Stomach (tissue), 9 donors: ENCODE results near the gene NT5C2. TPM values are rescaled to one million over a fixed set of nuclear protein-coding genes. Genes with fewer than 3 reads are reported as not detected.

Experiments used
- DNase-seq, 2 donors: peaks; one replicate each; pipeline versions ENCODE4 v3.0.0 to v3.0.0-alpha.2; 2013 to 2019
- H3K27ac ChIP-seq, 5 donors: fragments of 200-600 bp in 4 of 5; sonication (generic) in 4 of 5; one replicate each; pipeline ENCODE4 v1.5.1; 2013 to 2019; ENCODE audit warnings: mild to moderate bottlenecking in 1 of 5, moderate library complexity in 1 of 5
- H3K27me3 ChIP-seq, 3 donors: fragments of 200-600 bp; sonication (generic); one replicate each; pipeline ENCODE4 v1.5.1; 2017 to 2019; ENCODE audit warnings: mixed run types in 1 of 3
- H3K36me3 ChIP-seq, 4 donors: fragments of 200-600 bp; sonication (generic); 1 replicate in 3 of 4; 2 replicates in 1 of 4; pipeline ENCODE4 v1.5.1; 2016 to 2019
- H3K4me1 ChIP-seq, 4 donors: fragments of 200-600 bp; sonication (generic); one replicate each; pipeline ENCODE4 v1.5.1; 2016 to 2019
- H3K4me3 ChIP-seq, 4 donors: fragments of 200-600 bp; sonication (generic) in 3 of 4; one replicate each; pipeline ENCODE4 v1.5.1; 2016 to 2019; ENCODE audit warnings: mild to moderate bottlenecking in 1 of 4
- H3K9me3 ChIP-seq, 4 donors: fragments of 200-600 bp; sonication (generic); one replicate each; pipeline ENCODE4 v1.5.1; 2016 to 2019
- EP300 ChIP-seq: sonication (generic); formaldehyde crosslinking; IDR thresholded peaks from one replicate; pipeline ENCODE4 v1.6.1; 2017; ENCODE audit warnings: antibody characterized with exemption
- POLR2A ChIP-seq, 4 donors: fragments of 450-650 bp; IDR thresholded peaks; one replicate each; pipeline ENCODE4 v1.6.1; 2016; ENCODE audit warnings: antibody characterized with exemption in 4 of 4, control low read depth in 2 of 4, mild to moderate bottlenecking in 1 of 4, moderate library complexity in 1 of 4
- POLR2AphosphoS5 ChIP-seq, 3 donors: sonication (generic); formaldehyde crosslinking; IDR thresholded peaks; one replicate each; pipeline ENCODE4 v1.6.1; 2016; ENCODE audit warnings: antibody characterized with exemption in 3 of 3
- WGBS, 5 donors: extraction: QIAGEN DNeasy Blood & Tissue Kit in 3 of 5; methylation state at CpG; one replicate each; pipeline versions ENCODE4 v1.1.5 to v1.1.7; 2013 to 2018; 5-methylcytosine and 5-hydroxymethylcytosine counted together
- intact Hi-C: fragments of 100-400 bp; cut with DNase I; formaldehyde crosslinking; loops from one replicate; pipeline ENCODE4 v1.15.1; 2023; ENCODE audit warnings: low total_unique reads
- polyA plus RNA-seq, 3 donors: library from polyadenylated mRNA; stranded (reverse); fragments of 200-250 nt; gene quantifications; one replicate each; pipeline ENCODE4 v1.2.3, GENCODE V29; 2013
- total RNA-seq, 5 donors: library from RNA; depleted of rRNA; stranded (reverse); fragments of >200 nt; gene quantifications; one replicate each; pipeline versions ENCODE4 v1.1.0 to v1.2.3, GENCODE V29; 2014 to 2016
- TF ChIP-seq, protein P1 (sequence below), 7 experiments: fragments of 450-650 bp in 4 of 7; fragments of 200-600 bp in 3 of 7; sonication (generic) in 3 of 7; IDR thresholded peaks; one replicate each; pipeline ENCODE4 v1.5.1; 2016 to 2019; ENCODE audit warnings: antibody characterized with exemption in 7 of 7, control low read depth in 2 of 7, mild to moderate bottlenecking in 1 of 7
- donor health status: healthy with polysubstance abuse.
- donor health status: Bipolar disorder and iron deficiency.
- donor health status: healthy.

NT5C2 gene
- total and polyA plus RNA-seq, 8 donors: 20.0 to 176 (median 35.6) TPM

DNA sequence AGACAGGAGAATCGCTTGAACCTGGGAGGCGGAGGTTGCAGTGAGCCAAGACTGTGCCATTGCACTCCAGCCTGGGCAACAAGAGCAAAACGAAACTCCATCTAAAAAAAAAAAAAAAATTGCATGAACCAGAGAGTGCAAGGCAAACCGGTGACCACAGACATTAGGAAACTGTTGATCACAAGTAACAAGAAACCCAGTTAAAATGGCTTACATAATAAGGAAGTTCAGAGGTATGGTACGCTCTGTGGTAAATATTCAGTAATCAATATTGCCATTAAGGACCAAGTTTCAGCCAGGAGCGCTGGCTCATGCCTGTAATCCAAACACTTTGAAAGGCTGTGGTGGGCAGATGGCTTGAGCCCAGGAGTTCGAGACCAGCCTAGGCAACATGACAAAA lies 9.2 kb upstream of the NT5C2 start:
- intact Hi-C loops: no loop called here
- H3K27me3 ChIP-seq: no peaks in the 10 kb centered on the region
- TF ChIP-seq, protein P1, sequence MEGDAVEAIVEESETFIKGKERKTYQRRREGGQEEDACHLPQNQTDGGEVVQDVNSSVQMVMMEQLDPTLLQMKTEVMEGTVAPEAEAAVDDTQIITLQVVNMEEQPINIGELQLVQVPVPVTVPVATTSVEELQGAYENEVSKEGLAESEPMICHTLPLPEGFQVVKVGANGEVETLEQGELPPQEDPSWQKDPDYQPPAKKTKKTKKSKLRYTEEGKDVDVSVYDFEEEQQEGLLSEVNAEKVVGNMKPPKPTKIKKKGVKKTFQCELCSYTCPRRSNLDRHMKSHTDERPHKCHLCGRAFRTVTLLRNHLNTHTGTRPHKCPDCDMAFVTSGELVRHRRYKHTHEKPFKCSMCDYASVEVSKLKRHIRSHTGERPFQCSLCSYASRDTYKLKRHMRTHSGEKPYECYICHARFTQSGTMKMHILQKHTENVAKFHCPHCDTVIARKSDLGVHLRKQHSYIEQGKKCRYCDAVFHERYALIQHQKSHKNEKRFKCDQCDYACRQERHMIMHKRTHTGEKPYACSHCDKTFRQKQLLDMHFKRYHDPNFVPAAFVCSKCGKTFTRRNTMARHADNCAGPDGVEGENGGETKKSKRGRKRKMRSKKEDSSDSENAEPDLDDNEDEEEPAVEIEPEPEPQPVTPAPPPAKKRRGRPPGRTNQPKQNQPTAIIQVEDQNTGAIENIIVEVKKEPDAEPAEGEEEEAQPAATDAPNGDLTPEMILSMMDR (IDR thresholded peaks at IDR 0.05): no peak
- no peak for TF ChIP-seq EP300
- no peak for TF ChIP-seq POLR2AphosphoS5 (IDR thresholded peaks at IDR 0.05)
- TF ChIP-seq POLR2A (IDR thresholded peaks at IDR 0.05): no peak
- peak overlapping the region in 1 of 5 donors; percentile 3 for H3K27ac ChIP-seq
- DNase-seq: no peak
- H3K9me3 ChIP-seq: no peaks in the 10 kb centered on the region
- H3K36me3 ChIP-seq: no peaks in the 10 kb centered on the region
- H3K4me1 ChIP-seq: peaks cover 0 to 13% (median under 1%) of the 10 kb centered on the region in 4 donors
- WGBS, 5 donors: 78 to 85% (median 82%) methylated on average over 7 of the region's 7 CpGs
- no peak overlapping the region for H3K4me3 ChIP-seq

- Histone ChIP-seq H3K27ac (no peak overlapping the region), H3K4me3 (no peak overlapping the region), H3K27me3 (no peaks in the 10 kb centered on the region), H3K4me1 (peaks cover 0 to 31% (median 0%) of the 10 kb centered on the region in 4 donors), H3K36me3 (no peaks in the 10 kb centered on the region), H3K9me3 (no peaks in the 10 kb centered on the region)
- TF ChIP-seq, protein P1 (IDR thresholded peaks at IDR 0.05): no peak
- no peak for TF ChIP-seq POLR2AphosphoS5 (IDR thresholded peaks at IDR 0.05)
- TF ChIP-seq POLR2A (IDR thresholded peaks at IDR 0.05): no peak
- TF ChIP-seq EP300: no peak
- no peak for DNase-seq
- 86 to 100% (median 91%) methylated on average over 1 of the region's 1 CpG for WGBS, 5 donors
- intact Hi-C loops: no loop called here
These were observed 6.4 kb upstream of the NT5C2 start for GRCh38 chr10:103199488-103199887.

DNA sequence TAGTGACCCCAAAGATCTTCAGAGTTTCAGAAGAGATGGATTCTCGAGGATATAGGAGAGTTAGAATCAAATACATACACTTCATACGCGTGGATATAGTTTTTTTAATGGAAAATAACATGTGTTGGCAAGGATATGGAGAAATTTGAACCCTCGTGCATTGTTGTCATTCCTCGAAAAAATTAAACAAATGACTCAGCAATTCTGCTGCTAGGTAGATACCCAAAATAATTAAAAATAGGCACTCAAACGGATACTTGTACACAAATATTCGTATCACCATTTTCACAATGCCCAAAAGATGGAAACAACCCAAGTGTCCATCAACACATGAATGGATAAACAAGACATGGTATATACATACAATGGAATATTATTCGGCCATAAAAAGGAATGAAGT lies 5.6 kb upstream of the NT5C2 start:
- WGBS, 5 donors: 82 to 86% (median 85%) methylated on average over 8 of the region's 8 CpGs

GRCh38 chr10:103197903-103198302 lies 4.8 kb upstream of the NT5C2 start:
- Histone ChIP-seq H3K27ac (peak overlapping the region in 2 of 5 donors; percentile 68 to 71), H3K4me1 (peaks cover 9 to 44% (median 10%) of the 10 kb centered on the region in 4 donors), H3K36me3 (no peaks in the 10 kb centered on the region), H3K27me3 (no peaks in the 10 kb centered on the region), H3K4me3 (no peak overlapping the region), H3K9me3 (no peaks in the 10 kb centered on the region)
- TF ChIP-seq EP300: no peak
- no peak for TF ChIP-seq POLR2A (IDR thresholded peaks at IDR 0.05)
- TF ChIP-seq, protein P1 (IDR thresholded peaks at IDR 0.05): no peak
- no peak for TF ChIP-seq POLR2AphosphoS5 (IDR thresholded peaks at IDR 0.05)
- 66 to 73% (median 67%) methylated on average over 2 of the region's 2 CpGs for WGBS, 5 donors
- DNase-seq: no peak
- intact Hi-C loops: no loop called here

More for the DNA sequence above, 5.6 kb upstream of the NT5C2 start:
- Histone ChIP-seq H3K36me3 (no peaks in the 10 kb centered on the region), H3K4me3 (no peak overlapping the region), H3K9me3 (no peaks in the 10 kb centered on the region), H3K27ac (no peak overlapping the region), H3K27me3 (no peaks in the 10 kb centered on the region), H3K4me1 (peaks cover 4 to 39% (median 6%) of the 10 kb centered on the region in 4 donors)
- no peak for DNase-seq
- TF ChIP-seq POLR2AphosphoS5 (IDR thresholded peaks at IDR 0.05): no peak
- no peak for TF ChIP-seq EP300
- TF ChIP-seq, protein P1 (IDR thresholded peaks at IDR 0.05): no peak
- TF ChIP-seq POLR2A (IDR thresholded peaks at IDR 0.05): no peak
- intact Hi-C loops: no loop called here
